ENCODE measurements around the gene KRT81. TPM values are rescaled to one million over a fixed set of nuclear protein-coding genes. Genes with fewer than 3 reads are reported as not detected.

KRT81 gene
- total and polyA plus RNA-seq, 2 donors (not counting 1 experiment from before 2014, with no cell fraction given), result not detected

- Mint-ChIP-seq H3K9me3 (ENCODE audit: insufficient read depth) (no peaks in the 10 kb centered on the region), H3K27me3 (peaks cover 47% of the 10 kb centered on the region), H3K4me1 (no peaks in the 10 kb centered on the region), H3K4me3 (no peak within 1 kb of the TSS), H3K27ac (no peak within 1 kb of the TSS)
- ATAC-seq (ENCODE audit: low read depth) (no peak), DNase-seq (no peak)
- peaks cover 0 to 36% (median 7%) of the 10 kb centered on the region in 4 experiments for H3K27me3 ChIP-seq (replicated peaks in 1 of 4; ENCODE audit: control extremely low read depth in 1 of 4, control insufficient read depth in 3 of 4, insufficient read depth in 4 of 4, low read length in 3 of 4)
- POLR2A ChIA-PET, result no interaction called here
- H2AFZ ChIP-seq (ENCODE audit: insufficient read depth, low read depth, low read length, poor library complexity, severe bottlenecking), result no peak within 1 kb of the TSS
- H3K4me3 ChIP-seq (ENCODE audit: control extremely low read depth in 1 of 5, extremely low read depth in 1 of 5, insufficient read depth in 1 of 5, low read depth in 2 of 5, low read length in 4 of 5), result no peak within 1 kb of the TSS
- no peak within 1 kb of the TSS for H3K4me2 ChIP-seq (replicated peaks; ENCODE audit: low read depth, low read length, poor library complexity, severe bottlenecking)
- intact Hi-C loops (cut with micrococcal nuclease), result no loop called here
- no peaks in the 10 kb centered on the region for H3K36me3 ChIP-seq (replicated peaks in 1 of 2; ENCODE audit: control extremely low read depth in 1 of 2, control insufficient read depth in 1 of 2, extremely low read depth in 1 of 2, insufficient read depth in 2 of 2, low read length in 1 of 2)
- no peaks in the 10 kb centered on the region for H4K20me1 ChIP-seq (ENCODE audit: control insufficient read depth, insufficient read depth, low read length, poor library complexity, severe bottlenecking)
- H3K27ac ChIP-seq (ENCODE audit: low read length in 2 of 2), result no peak within 1 kb of the TSS
- no peaks in the 10 kb centered on the region for H3K4me1 ChIP-seq (ENCODE audit: control insufficient read depth in 2 of 2, insufficient read depth in 2 of 2, low read length in 2 of 2)
- no peak within 1 kb of the TSS for H3K9ac ChIP-seq (ENCODE audit: low read length)
- no peaks in the 10 kb centered on the region for H3K79me2 ChIP-seq (ENCODE audit: control insufficient read depth, insufficient read depth, low read length)
- CTCF ChIA-PET, result no interaction called here
- H3K9me3 ChIP-seq (ENCODE audit: control extremely low read depth in 1 of 3, control insufficient read depth in 2 of 3, insufficient read depth in 1 of 3, low read length in 2 of 3), result no peaks in the 10 kb centered on the region
- 85% methylated on average over 25 of the region's 35 CpGs for WGBS (ENCODE audit: insufficient coverage)
- TF ChIP-seq CTCF (IDR thresholded peaks at IDR 0.05), result no peak
- TF ChIP-seq EZH2 (IDR thresholded peaks at IDR 0.05; ENCODE audit: borderline replicate concordance, insufficient read depth, low read depth, low read length, poor library complexity, severe bottlenecking), result no peak
These were observed 29.6 kb upstream of the KRT81 start, which contains the start of gene KRT83 for GRCh38 chr12:52320784-52321400. Gene KRT83, minus strand, starts transcription at chr12:52321398. Its CDS starts 63 bp downstream, at chr12:52321335.

- no peaks in the 10 kb centered on the region for H3K9me3 ChIP-seq (ENCODE audit: control extremely low read depth in 1 of 3, control insufficient read depth in 2 of 3, insufficient read depth in 1 of 3, low read length in 2 of 3)
- H3K27ac ChIP-seq (ENCODE audit: low read length in 2 of 2), result no peak overlapping the region
- H3K4me3 ChIP-seq (ENCODE audit: control extremely low read depth in 1 of 5, extremely low read depth in 1 of 5, insufficient read depth in 1 of 5, low read depth in 2 of 5, low read length in 4 of 5), result no peak overlapping the region
- DNase-seq (no peak), ATAC-seq (ENCODE audit: low read depth) (no peak)
- TF ChIP-seq EZH2 (IDR thresholded peaks at IDR 0.05; ENCODE audit: borderline replicate concordance, insufficient read depth, low read depth, low read length, poor library complexity, severe bottlenecking) (no peak), CTCF (IDR thresholded peaks at IDR 0.05) (no peak)
- H3K27me3 Mint-ChIP-seq, result peaks cover 34% of the 10 kb centered on the region
- H3K36me3 ChIP-seq (replicated peaks in 1 of 2; ENCODE audit: control extremely low read depth in 1 of 2, control insufficient read depth in 1 of 2, extremely low read depth in 1 of 2, insufficient read depth in 2 of 2, low read length in 1 of 2), result no peaks in the 10 kb centered on the region
- no peak overlapping the region for H3K4me2 ChIP-seq (replicated peaks; ENCODE audit: low read depth, low read length, poor library complexity, severe bottlenecking)
- intact Hi-C loops (cut with micrococcal nuclease), result no loop called here
- H3K27ac Mint-ChIP-seq, result no peak overlapping the region
- no peaks in the 10 kb centered on the region for H3K79me2 ChIP-seq (ENCODE audit: control insufficient read depth, insufficient read depth, low read length)
- H3K4me1 ChIP-seq (ENCODE audit: control insufficient read depth in 2 of 2, insufficient read depth in 2 of 2, low read length in 2 of 2), result no peaks in the 10 kb centered on the region
- no peaks in the 10 kb centered on the region for H3K9me3 Mint-ChIP-seq (ENCODE audit: insufficient read depth)
- H3K4me3 Mint-ChIP-seq, result no peak overlapping the region
- H2AFZ ChIP-seq (ENCODE audit: insufficient read depth, low read depth, low read length, poor library complexity, severe bottlenecking), result no peak overlapping the region
- H3K9ac ChIP-seq (ENCODE audit: low read length), result no peak overlapping the region
- POLR2A ChIA-PET, result no interaction called here
- H3K4me1 Mint-ChIP-seq, result no peaks in the 10 kb centered on the region
- CTCF ChIA-PET, result interaction anchor here (0.6 to 1.2 kb wide), 3 partner anchors 8 to 41 kb away, joined by 3 read pairs; no protein-coding TSS in a partner anchor
- 73% methylated on average over 10 of the region's 11 CpGs for WGBS (ENCODE audit: insufficient coverage)
- no peaks in the 10 kb centered on the region for H4K20me1 ChIP-seq (ENCODE audit: control insufficient read depth, insufficient read depth, low read length, poor library complexity, severe bottlenecking)
- peaks cover 0 to 29% (median 4%) of the 10 kb centered on the region in 4 experiments for H3K27me3 ChIP-seq (replicated peaks in 1 of 4; ENCODE audit: control extremely low read depth in 1 of 4, control insufficient read depth in 3 of 4, insufficient read depth in 4 of 4, low read length in 3 of 4)
These were observed 27.8 kb upstream of the KRT81 start for GRCh38 chr12:52319097-52319496.
